ENCODE results near the gene DESI2.
"Not testable (repeated sequence)": the region's sequence is repeated elsewhere in the genome, so short reads cannot be mapped to it uniquely, and the experiment has no call there.

DESI2 gene

GRCh38 chr1:244654108-244655038 lies 1.4 kb downstream of the DESI2 start:
- DNase-seq (ENCODE audit: low read depth), result no peak

DNA sequence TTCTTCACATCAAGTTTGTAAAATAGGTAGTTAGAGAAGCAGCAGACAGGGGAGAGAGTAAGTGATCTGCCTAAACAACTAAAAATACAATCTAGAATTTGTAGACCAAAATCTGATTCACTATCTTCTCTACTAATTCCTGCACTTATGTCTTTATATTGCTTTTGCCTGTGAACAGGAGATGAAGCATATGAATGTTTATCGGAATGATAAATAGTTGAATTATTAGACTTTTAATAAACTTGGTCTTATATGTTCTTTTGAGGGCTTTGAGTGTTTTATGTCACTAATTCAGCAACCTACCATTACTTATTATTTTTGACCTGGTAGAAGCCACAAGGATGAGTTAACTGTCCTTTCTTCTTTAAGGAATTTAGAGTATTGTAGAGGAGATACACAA lies 2.3 kb downstream of the DESI2 start:
- DNase-seq (ENCODE audit: low read depth), result no peak

GRCh38 chr1:244657421-244657820 lies 4.5 kb downstream of the DESI2 start:
- DNase-seq (ENCODE audit: low read depth), result no peak

- DNase-seq (ENCODE audit: low read depth), result no peak
Observed at GRCh38 chr1:244659694-244660093, 6.8 kb downstream of the DESI2 start.

DNA sequence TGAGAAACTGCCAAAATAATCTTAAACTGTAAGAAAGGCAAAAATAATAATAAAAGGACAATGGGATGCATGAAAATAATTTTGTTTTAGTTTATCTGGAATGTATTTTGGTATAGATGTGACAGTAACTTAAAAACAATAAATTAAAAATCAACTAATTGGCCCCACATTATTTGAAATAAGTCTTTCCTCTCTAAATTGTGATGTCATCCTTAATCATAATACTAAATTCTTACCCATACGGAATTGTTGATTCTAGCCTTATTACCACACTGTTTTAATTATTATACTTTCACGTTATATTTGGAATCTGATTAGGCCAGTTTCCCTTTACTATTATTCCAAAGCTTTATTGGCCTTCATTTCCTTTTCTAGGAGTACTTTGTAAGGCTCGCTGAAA lies 7.7 kb downstream of the DESI2 start:
- DNase-seq (ENCODE audit: low read depth), result no peak

DNA sequence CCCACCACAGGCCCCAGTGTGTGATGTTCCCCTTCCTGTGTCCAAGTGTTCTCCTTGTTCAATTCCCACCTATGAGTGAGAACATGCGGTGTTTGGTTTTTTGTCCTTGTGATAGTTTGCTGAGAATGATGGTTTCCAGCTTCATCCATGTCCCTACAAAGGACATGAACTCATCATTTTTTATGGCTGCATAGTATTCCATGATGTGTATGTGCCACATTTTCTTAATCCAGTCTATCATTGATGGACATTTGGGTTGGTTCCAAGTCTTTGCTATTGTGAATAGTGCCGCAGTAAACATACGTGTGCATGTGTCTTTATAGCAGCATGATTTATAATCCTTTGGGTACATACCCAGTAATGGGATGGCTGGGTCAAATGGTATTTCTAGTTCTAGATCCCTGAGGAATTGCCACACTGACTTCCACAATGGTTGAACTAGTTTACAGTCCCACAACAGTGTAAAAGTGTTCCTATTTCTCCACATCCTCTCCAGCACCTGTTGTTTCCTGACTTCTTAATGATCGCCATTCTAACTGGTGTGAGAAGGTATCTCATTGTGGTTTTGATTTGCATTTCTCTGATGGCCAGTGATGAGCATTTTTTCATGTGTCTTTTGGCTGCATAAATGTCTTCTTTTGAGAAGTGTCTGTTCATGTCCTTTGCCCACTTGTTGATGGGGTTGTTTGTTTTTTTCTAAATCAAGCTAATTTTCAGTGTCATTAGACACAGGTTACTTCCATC lies 8.8 kb downstream of the DESI2 start:
- not testable (repeated sequence) for DNase-seq (ENCODE audit: low read depth)

- no peak for DNase-seq (ENCODE audit: low read depth)
Observed at GRCh38 chr1:244662599-244662998, 9.7 kb downstream of the DESI2 start.

DNA sequence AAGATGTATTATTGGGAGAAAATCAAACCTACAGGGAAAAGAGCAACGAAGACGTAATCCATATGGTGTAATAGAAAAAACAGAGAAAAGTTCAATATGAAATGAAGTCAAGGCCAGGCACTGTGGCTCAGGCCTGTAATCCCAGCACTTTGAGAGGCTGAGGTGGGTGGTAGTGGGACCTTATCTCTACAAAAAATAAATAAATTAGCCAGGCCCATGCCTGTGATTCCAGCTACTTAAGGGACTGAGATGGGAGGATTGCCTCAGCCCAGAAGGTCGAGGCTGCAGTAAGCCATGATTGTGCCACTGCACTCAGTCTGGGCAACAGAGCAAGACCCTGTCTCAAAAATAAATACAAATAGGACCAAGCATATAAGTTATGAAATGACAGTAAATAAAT lies 11.4 kb downstream of the DESI2 start:
- DNase-seq (ENCODE audit: low read depth), result no peak

DNA sequence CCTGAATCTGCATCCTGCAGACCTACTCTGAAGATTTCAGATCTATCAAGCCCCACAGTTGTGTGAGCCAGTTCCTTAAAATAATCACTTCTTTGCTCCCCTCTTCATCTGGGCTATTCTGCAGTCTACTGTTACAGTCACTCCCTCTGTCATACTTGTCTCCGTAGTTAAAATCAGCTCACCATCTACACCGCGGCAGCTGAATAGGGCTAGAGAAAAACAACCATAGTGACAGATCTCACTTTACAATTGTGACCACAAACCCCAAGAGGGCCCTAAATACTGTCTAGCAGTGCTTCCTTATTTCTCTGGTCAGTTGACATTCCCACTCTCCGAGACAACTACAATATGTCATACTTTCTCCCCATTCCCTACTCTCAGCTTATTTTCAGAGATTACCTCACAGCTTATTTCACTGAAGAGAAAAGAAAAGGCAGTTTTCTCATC lies 12.9 kb downstream of the DESI2 start:
- DNase-seq (ENCODE audit: low read depth), result no peak

GRCh38 chr1:244666672-244667418 lies 13.9 kb downstream of the DESI2 start:
- DNase-seq (ENCODE audit: low read depth), result not testable (repeated sequence)

DNA sequence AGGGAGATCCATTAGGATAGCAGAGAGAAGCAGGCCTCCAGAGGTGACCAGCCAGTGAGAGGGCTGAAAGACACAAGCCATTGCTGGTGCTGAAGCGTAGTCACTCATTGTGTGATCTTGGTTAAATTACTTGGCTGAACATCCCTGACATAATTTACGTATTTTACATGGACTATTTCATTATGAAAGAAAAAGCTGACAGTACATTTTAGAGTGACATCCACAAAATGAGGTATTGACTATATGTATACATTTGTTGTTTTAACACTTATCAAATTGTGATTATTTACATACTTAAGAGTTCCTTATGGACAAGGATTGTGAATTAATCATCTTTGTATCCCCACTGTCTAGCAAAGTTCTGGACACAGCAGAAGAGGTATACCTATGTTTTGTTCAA lies 14.9 kb downstream of the DESI2 start:
- DNase-seq (ENCODE audit: low read depth), result no peak

- DNase-seq (ENCODE audit: low read depth), result no peak
Observed at GRCh38 chr1:244672946-244673682, 20.2 kb downstream of the DESI2 start.

GRCh38 chr1:244674446-244674845 lies 21.5 kb downstream of the DESI2 start:
- no peak for DNase-seq (ENCODE audit: low read depth)

GRCh38 chr1:244675167-244675566 lies 22.2 kb downstream of the DESI2 start:
- no peak for DNase-seq (ENCODE audit: low read depth)

- DNase-seq (ENCODE audit: low read depth), result no peak
Observed at GRCh38 chr1:244678697-244679096, 25.8 kb downstream of the DESI2 start.

- DNase-seq (ENCODE audit: low read depth), result no peak
Observed at GRCh38 chr1:244680667-244681066, 27.7 kb downstream of the DESI2 start.

DNA sequence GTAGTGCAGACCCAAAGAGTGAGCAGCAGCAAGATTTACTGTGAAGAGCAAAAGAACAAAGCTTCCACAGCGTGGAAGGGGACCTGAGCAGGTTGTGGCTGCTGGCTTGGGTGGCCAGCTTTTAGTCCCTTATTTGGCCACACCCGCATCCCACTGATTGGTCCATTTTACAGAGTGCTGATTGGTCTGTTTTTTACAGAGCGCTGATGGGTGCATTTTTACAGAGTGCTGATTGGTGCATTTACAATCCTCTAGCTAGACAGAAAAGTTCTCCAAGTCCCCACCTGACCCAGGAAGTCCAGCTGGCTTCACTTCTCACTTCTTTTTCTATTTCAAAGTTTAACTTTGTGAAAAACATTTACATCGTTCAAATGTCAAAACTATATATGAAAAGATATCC lies 29.2 kb downstream of the DESI2 start:
- DNase-seq (ENCODE audit: low read depth), result not testable (repeated sequence)

GRCh38 chr1:244695937-244696336 lies 43.0 kb downstream of the DESI2 start:
- no peak for DNase-seq (ENCODE audit: low read depth)

GRCh38 chr1:244699741-244700140 lies 46.8 kb downstream of the DESI2 start:
- DNase-seq (ENCODE audit: low read depth), result no peak

- no peak for DNase-seq (ENCODE audit: low read depth)
Observed at GRCh38 chr1:244700808-244701207, 47.9 kb downstream of the DESI2 start.

DNA sequence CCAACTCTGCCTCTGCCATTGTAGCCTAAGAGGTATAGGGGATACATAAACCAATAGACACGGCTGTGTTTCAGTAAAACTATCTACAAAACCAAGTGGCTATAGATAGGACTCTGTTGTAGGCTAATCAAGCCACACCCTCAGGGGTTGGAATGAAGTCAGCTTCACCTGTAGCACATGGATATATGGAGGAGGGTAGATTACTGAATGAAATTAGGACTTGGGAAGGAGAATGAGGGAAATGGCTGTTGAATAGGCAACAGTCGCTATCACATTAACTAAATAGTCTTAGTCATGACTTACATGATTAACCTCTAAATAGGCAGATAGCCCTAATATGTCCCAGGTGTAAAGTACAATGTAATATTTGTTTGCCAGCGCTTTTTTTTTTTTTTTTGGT lies 49.7 kb downstream of the DESI2 start:
- no peak for DNase-seq (ENCODE audit: low read depth)

DNA sequence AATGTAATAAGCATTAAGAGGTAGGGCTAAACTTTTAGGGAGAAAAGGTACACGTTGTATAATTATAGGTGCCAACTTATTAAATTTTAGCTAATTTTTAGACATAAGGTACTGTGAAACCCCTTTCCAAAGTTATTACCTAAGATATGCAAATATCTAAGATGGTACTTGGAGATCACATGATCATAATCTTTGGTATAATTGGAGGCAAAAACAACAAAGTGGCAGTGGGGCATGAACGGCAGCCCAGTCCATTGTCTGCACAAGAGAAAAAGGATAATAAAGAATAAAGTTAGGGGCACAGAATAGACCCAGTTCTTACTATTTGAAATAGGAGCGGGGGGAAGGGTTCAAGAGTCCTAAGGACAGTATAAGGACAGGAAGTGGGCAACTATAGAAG lies 51.2 kb downstream of the DESI2 start:
- no peak for DNase-seq (ENCODE audit: low read depth)
